Uterus (tissue), 2 donors: ENCODE results near the gene ANKRD11.

Experiments
- POLR2A ChIP-seq, 2 donors: fragments of 450-650 bp; IDR thresholded peaks; one replicate each; pipeline ENCODE4 v1.6.1; 2016; ENCODE audit warnings: antibody characterized with exemption in 2 of 2, mild to moderate bottlenecking in 1 of 2, moderate library complexity in 1 of 2
- TF ChIP-seq, protein P1 (sequence below), 4 experiments: fragments of 200-600 bp in 2 of 4; fragments of 450-650 bp in 2 of 4; sonication (generic) in 2 of 4; IDR thresholded peaks; one replicate each; pipeline ENCODE4 v1.5.1; 2016 to 2019; ENCODE audit warnings: antibody characterized with exemption in 4 of 4, mild to moderate bottlenecking in 2 of 4, moderate library complexity in 1 of 4

DNA sequence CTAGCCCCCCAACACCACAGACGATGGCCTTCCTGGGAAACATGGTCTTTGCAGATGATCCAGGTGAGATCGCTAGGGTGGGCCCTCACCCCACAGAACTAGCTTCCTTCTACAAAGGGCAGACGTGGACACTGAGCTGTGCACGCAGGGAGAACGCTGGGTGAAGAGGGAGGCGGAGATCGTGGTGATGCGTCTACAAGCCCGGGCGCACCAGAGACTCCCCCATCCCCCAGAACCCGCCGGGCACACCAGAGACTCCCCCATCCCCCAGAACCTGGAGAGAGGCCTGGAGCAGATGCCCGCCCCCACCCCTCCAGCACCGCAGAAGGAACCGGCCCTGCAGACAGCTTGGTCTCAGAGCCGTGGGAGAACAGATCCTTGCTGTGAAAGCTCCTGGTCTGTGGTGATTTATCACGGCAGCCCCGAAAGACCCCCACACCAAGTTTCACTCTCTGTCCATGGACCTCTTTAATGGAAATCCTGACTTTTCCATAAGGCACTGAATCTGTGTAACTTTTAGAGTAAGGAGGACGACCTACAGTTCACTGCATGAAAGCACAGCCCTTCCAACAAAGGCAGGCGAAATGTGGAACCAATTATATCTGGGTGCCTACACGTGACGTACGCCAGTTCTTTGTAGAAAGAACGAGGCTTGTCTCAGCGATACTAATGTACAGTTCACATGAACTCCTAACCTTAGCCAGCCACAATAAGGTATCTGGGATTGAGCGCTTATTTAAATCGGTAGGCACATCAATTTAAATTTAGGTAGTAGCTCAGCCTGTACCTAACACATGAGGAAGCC, 88.5 kb downstream of the ANKRD11 start:
- TF ChIP-seq, protein P1, sequence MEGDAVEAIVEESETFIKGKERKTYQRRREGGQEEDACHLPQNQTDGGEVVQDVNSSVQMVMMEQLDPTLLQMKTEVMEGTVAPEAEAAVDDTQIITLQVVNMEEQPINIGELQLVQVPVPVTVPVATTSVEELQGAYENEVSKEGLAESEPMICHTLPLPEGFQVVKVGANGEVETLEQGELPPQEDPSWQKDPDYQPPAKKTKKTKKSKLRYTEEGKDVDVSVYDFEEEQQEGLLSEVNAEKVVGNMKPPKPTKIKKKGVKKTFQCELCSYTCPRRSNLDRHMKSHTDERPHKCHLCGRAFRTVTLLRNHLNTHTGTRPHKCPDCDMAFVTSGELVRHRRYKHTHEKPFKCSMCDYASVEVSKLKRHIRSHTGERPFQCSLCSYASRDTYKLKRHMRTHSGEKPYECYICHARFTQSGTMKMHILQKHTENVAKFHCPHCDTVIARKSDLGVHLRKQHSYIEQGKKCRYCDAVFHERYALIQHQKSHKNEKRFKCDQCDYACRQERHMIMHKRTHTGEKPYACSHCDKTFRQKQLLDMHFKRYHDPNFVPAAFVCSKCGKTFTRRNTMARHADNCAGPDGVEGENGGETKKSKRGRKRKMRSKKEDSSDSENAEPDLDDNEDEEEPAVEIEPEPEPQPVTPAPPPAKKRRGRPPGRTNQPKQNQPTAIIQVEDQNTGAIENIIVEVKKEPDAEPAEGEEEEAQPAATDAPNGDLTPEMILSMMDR (IDR thresholded peaks at IDR 0.05), result no peak
- no peak for TF ChIP-seq POLR2A (IDR thresholded peaks at IDR 0.05)
